Heart left ventricle (tissue), 13 donors: ENCODE results near the gene SUSD4.

Experiments used
- POLR2A ChIP-seq, 2 donors: fragments of 450-650 bp; IDR thresholded peaks; one replicate each; pipeline ENCODE4 v1.6.1; 2017; ENCODE audit warnings: antibody characterized with exemption in 2 of 2, mild to moderate bottlenecking in 2 of 2, moderate library complexity in 2 of 2
- TF ChIP-seq, protein P1 (sequence below), 12 donors: fragments of 200-600 bp; sonication (generic) in 4 of 12; IDR thresholded peaks; one replicate each; pipeline versions ENCODE4 v1.5.0 to v1.8.0; 2018 to 2022; ENCODE audit warnings: antibody characterized with exemption in 12 of 12, mild to moderate bottlenecking in 5 of 12
- donor health status: ischemic (EF 13 %, LVEDD 7.1; RV severe dilation, severe dysfunction).
- donor health status: DM: no; HTN: yes; CAD: no.
- donor health status: DM: no; HTN: no; CAD: no.
- donor health status: ischemic (EF 25% LVEDD 6.9; RV normal size, moderate dysfunction).
- donor health status: ischemic (EF 25% LVEDD 5.7; RV mildly dilated, moderate dysfunction).
- donor health status: ischemic (EF 35%, LVEDD 5.7; RV mildly dilated, moderate dysfunction).
- donor health status: nonischemic (EF 11% LVEDD 7.7; RV severe dilation, severe dysfunction).
- donor health status: DM: yes; HTN: yes; CAD: no.
- donor health status: PGD.
- donor health status: ischemic (EF 29% LVEDD 5.4; RV normal size, mild dysfunction).
- donor health status: nonischemic (EF 23%, LVEDD 6.1; RV moderate dilation, normal function).

DNA sequence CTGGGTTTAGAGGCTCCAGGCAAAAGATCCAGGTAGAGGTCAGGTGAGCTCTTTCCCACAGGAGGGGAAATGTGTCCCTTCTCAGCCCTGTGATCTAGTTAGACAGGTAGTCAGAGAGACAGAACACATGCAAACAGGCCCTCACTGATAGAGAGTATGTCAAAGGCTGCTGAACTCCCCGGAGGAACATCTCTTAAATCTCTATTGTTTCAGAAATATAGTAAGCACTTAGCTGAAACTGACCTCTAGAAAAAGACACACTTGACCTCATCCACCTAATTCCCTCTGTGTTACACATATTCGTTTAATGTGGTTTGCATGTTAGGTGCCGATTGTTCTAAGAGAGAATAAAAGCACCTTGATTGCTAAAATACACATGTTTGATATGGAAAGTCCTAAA is 23.3 kb downstream of the SUSD4 start:
- TF ChIP-seq POLR2A (IDR thresholded peaks at IDR 0.05) = no peak
- TF ChIP-seq, protein P1, sequence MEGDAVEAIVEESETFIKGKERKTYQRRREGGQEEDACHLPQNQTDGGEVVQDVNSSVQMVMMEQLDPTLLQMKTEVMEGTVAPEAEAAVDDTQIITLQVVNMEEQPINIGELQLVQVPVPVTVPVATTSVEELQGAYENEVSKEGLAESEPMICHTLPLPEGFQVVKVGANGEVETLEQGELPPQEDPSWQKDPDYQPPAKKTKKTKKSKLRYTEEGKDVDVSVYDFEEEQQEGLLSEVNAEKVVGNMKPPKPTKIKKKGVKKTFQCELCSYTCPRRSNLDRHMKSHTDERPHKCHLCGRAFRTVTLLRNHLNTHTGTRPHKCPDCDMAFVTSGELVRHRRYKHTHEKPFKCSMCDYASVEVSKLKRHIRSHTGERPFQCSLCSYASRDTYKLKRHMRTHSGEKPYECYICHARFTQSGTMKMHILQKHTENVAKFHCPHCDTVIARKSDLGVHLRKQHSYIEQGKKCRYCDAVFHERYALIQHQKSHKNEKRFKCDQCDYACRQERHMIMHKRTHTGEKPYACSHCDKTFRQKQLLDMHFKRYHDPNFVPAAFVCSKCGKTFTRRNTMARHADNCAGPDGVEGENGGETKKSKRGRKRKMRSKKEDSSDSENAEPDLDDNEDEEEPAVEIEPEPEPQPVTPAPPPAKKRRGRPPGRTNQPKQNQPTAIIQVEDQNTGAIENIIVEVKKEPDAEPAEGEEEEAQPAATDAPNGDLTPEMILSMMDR (IDR thresholded peaks at IDR 0.05) = no peak
